IMR-90 (cell line): ENCODE data around the gene KIF13A. TPM values are rescaled to one million over a fixed set of nuclear protein-coding genes. Genes with fewer than 3 reads are reported as not detected.

ENCODE experiments used
- ATAC-seq: fragments of 200-7000 bp; cut with Tn5 transposase; 2 replicates; pipeline ENCODE4 v1.9.1; 2020; ENCODE audit warnings: low read depth, mild to moderate bottlenecking, moderate library complexity
- BruUV-seq: library from RNA; stranded (reverse); fragments of 400-500 nt; replicated peaks from 2 replicates; lab custom pipeline; 2021; lab: Mats Ljungman, UMichigan
- CTCF ChIA-PET: fragments of 300-600 bp; formaldehyde crosslinking; extraction: SDS; loops from one replicate; lab custom pipeline; 2021; ENCODE audit warnings: antibody characterized with exemption; lab: Yijun Ruan, JAX
- POLR2A ChIA-PET: fragments of 300-600 bp; sonication (Branson Sonifier 250); formaldehyde crosslinking; loops from one replicate; lab custom pipeline; 2022; ENCODE audit warnings: antibody characterized with exemption; ENCODE audit not compliant: unreplicated experiment; lab: Charles Lee
- DNase-seq: peaks from one replicate; pipeline ENCODE4 v3.0.0; 2013
- H2AFZ ChIP-seq: replicated peaks from 2 replicates; pipeline ENCODE3; 2013; ENCODE audit warnings: low read length, mild to moderate bottlenecking; ENCODE audit not compliant: poor library complexity
- H2AK5ac ChIP-seq: 2 replicates; pipeline ENCODE4 v1.6.1; 2013; ENCODE audit warnings: low read depth, low read length, inconsistent platforms
- H2AK9ac ChIP-seq: replicated peaks from 2 replicates; pipeline ENCODE3; 2013; ENCODE audit warnings: mild to moderate bottlenecking, low read depth, low read length, moderate library complexity; ENCODE audit not compliant: poor library complexity
- H2BK120ac ChIP-seq: 2 replicates; pipeline ENCODE4 v1.6.1; 2013; ENCODE audit warnings: low read depth, low read length, inconsistent platforms
- H2BK15ac ChIP-seq: 3 replicates; pipeline ENCODE4 v1.6.1; 2013; ENCODE audit warnings: low read depth, low read length, inconsistent platforms
- H2BK20ac ChIP-seq: 2 replicates; pipeline ENCODE4 v1.6.1; 2013; ENCODE audit warnings: low read depth, mild to moderate bottlenecking, inconsistent platforms, low read length, moderate library complexity
- H2BK5ac ChIP-seq: 2 replicates; pipeline ENCODE4 v1.6.1; 2013; ENCODE audit warnings: mild to moderate bottlenecking, low read depth, low read length, inconsistent platforms; ENCODE audit not compliant: poor library complexity, severe bottlenecking
- H3K14ac ChIP-seq: replicated peaks from 2 replicates; pipeline ENCODE4 v1.6.1; 2013; ENCODE audit warnings: low read depth, low read length, inconsistent platforms
- H3K18ac ChIP-seq: 2 replicates; pipeline ENCODE4 v1.6.1; 2013; ENCODE audit warnings: low read depth, low read length, control low read depth
- H3K23ac ChIP-seq: 2 replicates; pipeline ENCODE4 v1.6.1; 2013; ENCODE audit warnings: low read depth, low read length, inconsistent platforms
- H3K27ac ChIP-seq: 2 replicates; pipeline ENCODE4 v1.5.1; 2013; ENCODE audit warnings: mild to moderate bottlenecking, control low read depth, low read length; ENCODE audit not compliant: insufficient read depth
- H3K27me3 ChIP-seq: 2 replicates; pipeline ENCODE4 v1.6.1; 2013; ENCODE audit warnings: low read length; ENCODE audit not compliant: control insufficient read depth, insufficient read depth
- H3K36me3 ChIP-seq: 2 replicates; pipeline ENCODE4 v1.6.1; 2013; ENCODE audit warnings: low read length, mixed read lengths; ENCODE audit not compliant: control insufficient read depth, insufficient read depth
- H3K4ac ChIP-seq: 2 replicates; pipeline ENCODE4 v1.6.1; 2013; ENCODE audit warnings: low read depth, low read length, inconsistent platforms
- H3K4me1 ChIP-seq: 2 replicates; pipeline ENCODE4 v1.6.1; 2013; ENCODE audit warnings: low read length, mixed read lengths; ENCODE audit not compliant: control insufficient read depth, insufficient read depth
- H3K4me2 ChIP-seq: 2 replicates; pipeline ENCODE4 v1.6.1; 2013; ENCODE audit warnings: low read depth, mild to moderate bottlenecking, control low read depth, low read length, moderate library complexity
- H3K4me3 ChIP-seq: 2 replicates; pipeline ENCODE4 v1.5.1; 2013; ENCODE audit warnings: low read depth, mild to moderate bottlenecking, control low read depth, low read length, moderate library complexity; ENCODE audit not compliant: insufficient read depth
- H3K56ac ChIP-seq: 2 replicates; pipeline ENCODE4 v1.6.1; 2013; ENCODE audit warnings: low read length, inconsistent platforms; ENCODE audit not compliant: insufficient read depth; ENCODE audit errors: extremely low read depth
- H3K79me1 ChIP-seq, 2 experiments: 2 replicates each; pipeline ENCODE4 v1.6.1; 2013; ENCODE audit warnings: low read length in 2 of 2, inconsistent platforms in 1 of 2, low read depth in 1 of 2
- H3K9ac ChIP-seq: 2 replicates; pipeline ENCODE4 v1.6.1; 2013; ENCODE audit warnings: low read depth, low read length, control low read depth
- H3K9me1 ChIP-seq: 2 replicates; pipeline ENCODE4 v1.6.1; 2013; ENCODE audit warnings: low read length, inconsistent platforms; ENCODE audit not compliant: insufficient read depth
- H3K9me3 ChIP-seq: 2 replicates; pipeline ENCODE4 v1.6.1; 2013; ENCODE audit warnings: low read length; ENCODE audit not compliant: control insufficient read depth, insufficient read depth
- H4K20me1 ChIP-seq: 2 replicates; pipeline ENCODE4 v1.6.1; 2013; ENCODE audit warnings: low read length, inconsistent platforms; ENCODE audit not compliant: insufficient read depth
- H4K5ac ChIP-seq: 2 replicates; pipeline ENCODE4 v1.6.1; 2013; ENCODE audit warnings: mild to moderate bottlenecking, low read depth, low read length, control low read depth
- H4K8ac ChIP-seq, 2 experiments: 2 replicates each; pipeline ENCODE4 v1.6.1; 2013; ENCODE audit warnings: low read depth in 2 of 2, low read length in 2 of 2, control low read depth in 1 of 2, inconsistent platforms in 1 of 2
- H4K91ac ChIP-seq: 2 replicates; pipeline ENCODE4 v1.6.1; 2013; ENCODE audit warnings: low read depth, low read length, inconsistent platforms; ENCODE audit not compliant: insufficient read depth
- CEBPB ChIP-seq: IDR thresholded peaks from 2 replicates; pipeline ENCODE4 v1.6.1; 2012; ENCODE audit warnings: low read depth, low read length, improper control_type of control experiment
- CTCF ChIP-seq: conservative IDR thresholded peaks from 2 replicates; pipeline ENCODE4 v1.5.1; 2012; ENCODE audit warnings: mild to moderate bottlenecking, low read depth, low read length, improper control_type of control experiment
- ELK1 ChIP-seq: fragments of 150-350 bp; IDR thresholded peaks from 2 replicates; pipeline ENCODE4 v1.6.1; 2016; ENCODE audit warnings: low read depth, mild to moderate bottlenecking, low read length, moderate library complexity, borderline replicate concordance
- USF2 ChIP-seq: fragments of 150-350 bp; IDR thresholded peaks from 2 replicates; pipeline ENCODE4 v1.6.1; 2017; ENCODE audit warnings: mild to moderate bottlenecking, antibody characterized with exemption, low read length, low read depth
- WGBS, 2 experiments: methylation state at CpG; one replicate each; pipeline versions ENCODE4 v1.1.5 to v1.1.7; 2013; ENCODE audit warnings: missing lambda C conversion rate in 2 of 2; ENCODE audit not compliant: insufficient read length in 1 of 2; ENCODE audit errors: extremely low coverage in 2 of 2; 5-methylcytosine and 5-hydroxymethylcytosine counted together
- dilution Hi-C: fragments of 300-500 bp; cut with HindIII; formaldehyde crosslinking; loops from one replicate; pipeline ENCODE4 v1.14.3; 2018; ENCODE audit warnings: low sequenced_read_pairs; ENCODE audit not compliant: unreplicated experiment
- in situ Hi-C: fragments of 300-500 bp; cut with MboI; formaldehyde crosslinking; loops from 3 replicates; pipeline ENCODE4 v1.14.3; 2019; ENCODE audit warnings: low sequenced_read_pairs, inconsistent platforms, mixed read lengths
- intact Hi-C: fragments of 100-400 bp; cut with micrococcal nuclease; formaldehyde crosslinking; loops from 2 replicates; pipeline ENCODE4 v1.10.0; 2022
- polyA plus RNA-seq, 3 experiments: library from polyadenylated mRNA; depleted of rRNA; stranded (reverse); fragments of >200 nt; gene quantifications; 2 replicates each; pipeline ENCODE4 v1.2.3, GENCODE V29; 2012; ENCODE audit warnings: low replicate concordance in 1 of 3
- total RNA-seq: library from RNA; depleted of rRNA; stranded (reverse); fragments of >200 nt; gene quantifications from 2 replicates; pipeline ENCODE4 v1.2.3, GENCODE V29; 2012

KIF13A gene
- total and polyA plus RNA-seq, 2 of the 4 experiments (the other 2 are of a cell fraction), result 23.3 to 51.8 TPM

GRCh38 chr6:17861361-17861760, 126.1 kb downstream of the KIF13A start:
- Histone ChIP-seq H3K14ac (no peak overlapping the region), H3K56ac (no peak overlapping the region), H2BK120ac (no peak overlapping the region), H3K18ac (no peak overlapping the region), H3K4me1 (peaks cover 13% of the 10 kb centered on the region), H3K4ac (no peak overlapping the region), H3K27ac (no peak overlapping the region), H3K9me3 (no peaks in the 10 kb centered on the region), H3K23ac (no peak overlapping the region), H3K27me3 (no peaks in the 10 kb centered on the region), H3K4me3 (no peak overlapping the region), H2AK9ac (no peak overlapping the region), H2AK5ac (no peak overlapping the region), H3K79me1 (peaks cover 35 to 66% of the 10 kb centered on the region in 2 experiments), H4K20me1 (peaks cover 16% of the 10 kb centered on the region), H4K91ac (no peak overlapping the region), H2BK20ac (no peak overlapping the region), H3K36me3 (peaks cover 2% of the 10 kb centered on the region), H3K9me1 (peaks cover 13% of the 10 kb centered on the region), H3K9ac (no peak overlapping the region), H2BK15ac (no peak overlapping the region), H4K5ac (no peak overlapping the region), H2AFZ (no peak overlapping the region), H3K4me2 (no peak overlapping the region), H2BK5ac (no peak overlapping the region), H4K8ac (no peak overlapping the region)
- ChIA-PET CTCF (interaction anchor here (0.6 kb wide), 1 partner anchor 222 kb away, joined by 5 read pairs; no protein-coding TSS in a partner anchor), POLR2A (no interaction called here)
- no peak for DNase-seq
- in situ Hi-C loops, result loop anchor here (10.0 kb wide), 1 partner anchor 123 kb away; the partner anchor contains the start of gene KIF13A
- no peak for ATAC-seq
- no TSS peak for BruUV-seq
- intact Hi-C loops, result no loop called here
- no CpG with 5 or more reads among the region's 1 CpG for WGBS, 2 experiments
- 0 out of 2 replicates have a peak, but pooled peaks have one; percentile 40 for TF ChIP-seq CEBPB
- no peak for TF ChIP-seq USF2
- no peak for TF ChIP-seq CTCF
- no peak for TF ChIP-seq ELK1
- dilution Hi-C loops, result no loop called here
